ENCODE data around the gene BTF3.
A peak's percentile ranks its signal among the peaks of the same experiment; 100 is the strongest.
"Not testable (repeated sequence)": the region's sequence is repeated elsewhere in the genome, so short reads cannot be mapped to it uniquely, and the experiment has no call there.

Gene BTF3

DNA sequence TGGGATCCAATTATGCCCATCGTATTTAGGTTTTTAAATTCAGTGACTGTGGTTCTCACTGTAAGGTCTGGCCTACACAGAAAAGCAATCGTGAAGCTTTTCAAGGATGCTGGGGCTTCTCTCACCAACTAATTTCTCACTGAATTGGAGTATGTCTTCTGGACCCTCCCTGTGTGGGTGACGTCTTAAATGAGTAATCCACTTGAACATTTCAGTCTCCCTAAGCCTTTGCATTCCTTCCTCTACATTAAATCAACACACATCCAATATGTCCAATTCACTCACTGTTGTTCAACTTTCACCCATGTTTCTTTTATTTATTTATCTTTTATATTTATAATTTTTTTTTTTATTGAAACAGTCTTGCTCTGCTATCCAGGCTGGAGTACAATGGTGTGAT lies 12.5 kb upstream of the BTF3 start:
- no peak for DNase-seq (ENCODE audit: low read depth, low spot score)

DNA sequence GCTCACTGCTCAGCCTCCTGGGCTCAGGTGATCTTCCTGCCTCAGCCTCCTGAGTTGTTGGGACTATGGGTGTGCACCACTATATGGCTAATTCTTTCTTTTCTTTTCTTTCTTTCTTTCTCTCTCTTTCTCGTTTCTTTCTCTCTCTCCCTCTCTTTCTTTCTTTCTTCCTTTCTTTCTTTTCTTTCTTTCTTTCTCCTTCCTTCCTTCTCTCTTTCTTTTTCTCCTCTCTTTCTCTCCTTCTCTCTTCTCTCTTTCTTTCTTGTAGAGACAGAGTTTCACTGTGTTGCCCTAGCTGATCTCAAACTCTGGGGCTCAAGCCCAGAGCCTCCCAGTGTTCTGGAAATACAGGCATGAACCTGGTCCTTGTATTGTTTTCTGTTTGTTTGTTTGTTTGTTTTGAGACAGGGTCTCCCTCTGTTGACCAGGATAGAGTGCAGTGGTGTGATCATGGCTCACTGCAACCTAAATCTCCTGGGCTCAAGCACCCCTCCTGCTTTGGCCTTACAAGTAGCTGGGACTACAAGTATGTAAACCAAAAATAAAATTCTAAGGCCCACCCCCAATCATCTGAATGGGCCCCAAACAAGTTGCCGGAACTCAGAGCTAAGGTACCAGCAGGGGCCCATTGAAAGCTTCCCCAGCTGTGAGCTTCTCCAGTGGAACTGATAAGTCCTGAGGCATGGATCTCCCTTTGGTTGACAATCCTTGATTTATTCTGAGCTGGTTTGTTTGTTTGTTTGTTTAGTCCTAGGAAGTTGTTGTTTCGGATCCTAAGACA lies 11.9 kb upstream of the BTF3 start:
- no peak for DNase-seq (ENCODE audit: low read depth, low spot score)

DNA sequence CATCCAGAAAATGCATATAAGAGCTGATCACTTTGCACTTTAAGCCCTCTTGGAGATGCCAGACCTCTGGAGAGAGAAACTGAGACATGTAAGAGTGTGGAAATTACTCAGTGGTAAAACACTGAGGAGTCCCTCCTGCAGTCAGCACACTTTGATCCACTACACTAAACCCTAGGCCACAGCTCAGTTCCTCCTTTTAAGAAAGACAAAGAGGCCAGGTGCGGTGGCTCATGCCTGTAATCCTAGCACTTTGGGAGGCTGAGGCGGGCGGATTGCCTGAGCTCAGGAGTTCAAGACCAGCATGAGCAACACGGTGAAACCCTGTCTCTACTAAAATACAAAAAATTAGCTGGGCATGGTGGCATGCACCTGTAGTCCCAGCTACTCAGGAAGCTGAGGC lies 11.0 kb upstream of the BTF3 start:
- not testable (repeated sequence) for DNase-seq (ENCODE audit: low read depth, low spot score)

DNA sequence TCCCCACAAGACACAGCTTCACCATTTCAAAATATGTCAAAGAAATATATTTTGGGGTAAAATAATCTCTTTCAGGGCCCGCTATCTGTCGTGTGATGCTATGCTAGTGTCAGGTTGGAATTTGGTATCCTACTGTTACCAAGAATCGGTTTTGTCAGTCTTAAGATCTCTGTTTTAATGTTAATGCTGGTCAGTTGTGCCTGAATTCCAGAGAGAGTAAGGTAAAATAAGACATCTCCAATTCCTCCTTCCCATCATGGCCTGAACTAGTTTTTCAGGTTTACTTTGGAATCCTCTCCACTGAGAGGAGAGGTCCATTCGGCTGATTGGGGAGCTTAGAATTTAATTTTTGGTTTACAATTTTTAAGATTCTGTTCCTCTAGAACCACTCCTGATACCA lies 10.4 kb upstream of the BTF3 start:
- DNase-seq (ENCODE audit: low read depth, low spot score), result no peak

DNA sequence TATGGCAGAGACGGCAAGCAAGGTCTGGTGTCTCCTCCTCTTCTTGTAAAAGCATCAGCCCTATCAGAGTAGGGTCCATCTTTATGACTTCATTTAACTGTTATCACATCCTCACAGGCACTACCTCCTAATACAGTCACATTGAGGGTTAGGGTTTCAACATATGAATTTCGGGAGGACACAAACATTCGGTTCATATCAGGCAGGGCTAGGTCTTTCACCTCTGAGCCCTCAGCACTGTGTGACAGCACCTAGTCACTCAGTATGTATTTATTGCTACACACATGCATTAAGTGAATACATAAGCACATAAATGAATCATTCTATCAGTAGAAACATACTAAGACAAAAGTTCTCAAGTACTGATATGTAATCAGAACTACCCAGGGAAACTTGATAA lies 9.4 kb upstream of the BTF3 start:
- DNase-seq (ENCODE audit: low read depth, low spot score), result no peak

DNA sequence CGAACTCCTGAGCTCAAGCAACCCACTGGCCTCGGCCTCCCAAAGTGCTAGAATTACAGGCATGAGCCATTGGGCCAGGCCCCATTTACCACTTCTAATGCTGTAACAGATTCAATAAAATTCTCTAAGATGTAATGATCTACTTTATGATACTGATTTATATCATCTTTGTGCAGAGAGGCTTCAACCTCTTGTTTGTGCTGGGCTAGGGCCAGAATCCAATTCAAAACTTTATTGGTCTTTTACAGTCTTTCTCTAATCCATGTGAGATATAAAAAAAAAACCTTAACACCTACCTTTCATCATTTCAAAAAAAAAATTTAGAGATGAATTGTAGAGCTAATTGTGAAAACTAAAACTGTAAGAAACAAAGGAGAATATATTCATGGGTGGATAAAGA lies 8.2 kb upstream of the BTF3 start:
- DNase-seq (ENCODE audit: low read depth, low spot score), result no peak

DNA sequence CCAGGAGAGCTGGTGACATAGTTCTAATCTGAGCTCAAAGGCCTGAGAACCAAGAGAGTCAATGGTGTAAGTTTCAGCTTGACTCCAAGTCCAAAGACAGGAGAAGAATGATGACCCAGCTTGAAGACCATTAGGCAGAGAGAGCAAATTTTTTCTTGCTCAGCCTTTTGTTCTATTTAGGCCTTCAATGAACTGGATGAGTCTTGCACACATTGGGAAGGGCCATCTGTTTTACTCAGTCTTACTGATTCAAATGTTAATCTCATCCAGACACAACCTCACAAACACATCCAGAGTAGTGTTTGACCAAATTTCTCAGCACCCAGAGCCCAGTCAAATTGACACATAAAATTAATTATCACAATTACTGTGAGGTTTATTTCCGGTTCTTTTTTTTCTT lies 7.1 kb upstream of the BTF3 start:
- no peak for DNase-seq (ENCODE audit: low read depth, low spot score)

DNA sequence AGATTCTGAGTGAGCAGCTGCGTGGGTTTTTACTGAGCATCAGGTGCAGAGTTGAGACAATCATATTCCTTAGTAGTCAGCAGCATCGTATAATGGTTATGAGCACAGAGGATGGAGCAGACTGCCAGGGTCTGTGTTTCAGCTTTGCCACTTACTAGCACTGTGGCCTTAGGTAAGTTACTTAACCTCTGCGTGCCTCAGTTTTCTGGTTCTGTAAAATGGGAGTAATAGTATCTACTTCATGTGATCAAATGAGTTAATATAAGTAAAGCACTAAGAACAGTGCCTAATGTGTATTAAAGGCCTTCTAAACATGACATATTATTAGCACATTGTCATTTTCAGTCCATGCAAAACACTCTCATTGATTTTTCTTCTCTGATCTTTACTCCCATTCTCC lies 4.8 kb upstream of the BTF3 start:
- DNase-seq (ENCODE audit: low read depth, low spot score), result no peak

DNA sequence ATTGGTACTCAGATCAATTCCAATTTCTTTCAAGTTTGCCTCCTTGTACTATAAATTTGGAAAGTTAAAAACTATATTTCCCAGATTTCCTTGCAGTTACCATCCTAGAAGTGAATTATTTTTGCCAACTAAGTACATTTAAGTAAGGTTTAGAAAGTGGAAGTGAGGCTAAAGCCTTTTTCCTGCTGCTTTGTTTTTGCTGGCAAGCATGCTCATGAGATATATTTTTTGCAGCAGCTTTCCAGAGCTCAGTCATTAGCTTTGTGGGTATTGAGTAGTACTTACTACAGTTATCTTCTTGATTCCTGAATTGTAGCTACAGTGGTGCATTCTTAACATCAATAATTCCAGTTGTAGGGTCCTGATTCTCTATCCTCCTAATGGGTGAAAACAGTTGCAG lies 3.5 kb upstream of the BTF3 start:
- DNase-seq (ENCODE audit: low read depth, low spot score), result no peak

DNA sequence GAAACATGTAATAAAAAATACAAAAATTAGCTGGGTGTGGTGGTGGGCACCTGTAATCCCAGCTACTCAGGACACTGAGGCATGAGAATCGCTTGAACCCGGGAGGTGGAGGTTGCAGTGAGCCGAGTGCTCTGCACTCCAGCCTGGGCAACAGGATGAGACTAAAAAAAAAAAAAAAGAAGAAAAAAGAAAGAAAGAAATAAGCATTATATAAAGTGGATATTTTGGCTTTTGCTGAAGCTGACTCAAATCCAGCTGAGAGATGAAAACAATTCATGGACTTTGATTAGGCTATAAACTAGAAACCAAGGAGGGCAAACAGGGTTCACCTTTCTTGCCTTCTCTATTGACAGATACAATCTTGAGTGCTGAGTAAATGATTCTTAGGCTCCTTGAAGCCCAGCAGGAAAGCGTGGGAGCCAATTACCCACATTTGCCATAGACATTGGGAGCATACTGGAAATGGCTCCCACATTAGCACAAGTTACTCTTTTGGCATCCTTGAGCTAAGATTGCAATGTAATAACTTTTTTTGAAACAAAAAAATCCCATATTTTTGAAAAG lies 2.4 kb upstream of the BTF3 start:
- DNase-seq (ENCODE audit: low read depth, low spot score), result no peak

DNA sequence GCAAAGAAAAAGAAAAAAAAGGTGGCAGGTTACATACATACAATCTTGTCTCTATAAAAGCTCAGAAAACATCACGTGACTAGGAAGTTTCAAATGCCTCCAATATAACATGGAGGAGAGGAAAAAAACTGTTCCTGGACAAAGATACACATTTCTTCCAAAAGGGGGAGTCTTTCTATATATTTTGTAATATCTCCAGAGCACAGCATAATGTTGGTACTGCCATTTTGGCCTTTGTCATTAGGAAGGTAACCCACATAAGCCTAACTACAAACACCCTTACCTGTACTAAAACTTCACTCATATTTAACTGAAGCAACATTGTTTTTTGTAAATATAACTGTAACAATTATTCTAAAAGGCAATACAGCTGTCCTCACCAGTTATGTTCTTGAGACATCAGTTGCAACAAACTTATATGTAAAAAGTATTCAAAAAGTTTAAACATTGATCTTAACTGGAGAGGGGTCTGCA lies 1.2 kb upstream of the BTF3 start:
- DNase-seq (ENCODE audit: low read depth, low spot score), result no peak

DNA sequence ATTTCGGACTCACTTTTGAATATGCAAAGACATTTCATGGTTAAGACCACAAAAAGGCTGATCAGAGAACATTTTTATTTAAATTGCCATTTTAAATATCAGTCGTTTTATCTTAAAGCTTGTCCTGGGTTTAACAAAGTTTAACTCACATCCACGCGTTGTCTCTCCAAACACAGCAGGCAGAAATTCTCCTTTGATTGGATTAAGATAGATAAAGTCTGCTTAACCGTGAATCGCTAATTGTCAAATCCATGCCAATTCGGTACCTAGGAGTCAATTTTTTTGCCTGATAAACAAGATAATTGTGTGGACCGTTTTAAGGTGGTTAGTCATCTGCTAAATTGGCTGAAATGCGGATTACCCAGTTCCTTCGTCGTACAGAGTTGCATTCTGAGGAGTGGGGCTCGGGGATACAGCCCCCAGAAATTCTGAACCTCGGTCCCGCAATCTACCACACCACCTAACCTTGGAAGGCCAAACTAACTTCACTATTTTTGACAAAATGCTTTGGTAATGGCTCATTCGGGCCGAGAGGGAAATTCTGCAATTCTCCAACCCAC lies 665 bp upstream of the BTF3 start:
- no peak for DNase-seq (ENCODE audit: low read depth, low spot score)

DNA sequence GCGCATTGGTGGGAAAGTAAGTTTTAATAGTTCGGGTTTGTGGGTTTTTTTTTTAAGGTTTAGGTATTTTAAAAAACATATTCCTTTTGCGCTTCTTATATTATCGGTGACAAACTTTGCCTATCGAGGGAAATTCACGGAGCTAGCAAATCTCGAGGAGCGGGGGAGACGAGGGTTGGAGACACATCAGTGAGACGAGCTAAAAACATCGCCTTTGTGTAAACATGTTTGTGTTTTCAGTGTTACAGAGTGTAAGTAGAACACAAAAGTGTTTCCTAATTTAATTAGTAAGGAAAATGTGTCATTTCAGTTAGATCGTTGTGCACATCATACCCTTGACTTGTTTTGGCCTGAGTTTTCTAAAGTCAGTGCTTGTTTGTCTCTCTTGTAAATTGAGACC lies 945 bp downstream of the BTF3 start:
- no peak for DNase-seq (ENCODE audit: low read depth, low spot score)

DNA sequence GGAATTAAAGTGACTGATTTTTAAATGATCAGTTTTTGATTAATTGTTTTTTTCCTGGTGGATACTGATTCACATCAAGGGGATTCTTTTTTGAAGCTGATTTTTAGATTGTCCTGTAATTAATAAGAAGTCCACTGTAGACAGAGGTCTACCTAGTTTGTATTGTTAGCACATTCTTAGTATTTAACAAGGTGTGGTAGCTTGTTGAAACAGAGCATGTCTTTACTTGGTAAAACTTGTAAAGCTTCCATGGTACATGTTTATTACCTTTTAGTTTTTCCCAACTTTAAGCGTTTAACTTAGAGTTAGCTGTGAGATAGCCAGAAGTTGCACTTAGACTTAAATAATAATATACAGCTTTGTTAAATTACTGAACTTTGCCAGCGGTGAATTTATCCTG lies 1.5 kb downstream of the BTF3 start:
- no peak for DNase-seq (ENCODE audit: low read depth, low spot score)

DNA sequence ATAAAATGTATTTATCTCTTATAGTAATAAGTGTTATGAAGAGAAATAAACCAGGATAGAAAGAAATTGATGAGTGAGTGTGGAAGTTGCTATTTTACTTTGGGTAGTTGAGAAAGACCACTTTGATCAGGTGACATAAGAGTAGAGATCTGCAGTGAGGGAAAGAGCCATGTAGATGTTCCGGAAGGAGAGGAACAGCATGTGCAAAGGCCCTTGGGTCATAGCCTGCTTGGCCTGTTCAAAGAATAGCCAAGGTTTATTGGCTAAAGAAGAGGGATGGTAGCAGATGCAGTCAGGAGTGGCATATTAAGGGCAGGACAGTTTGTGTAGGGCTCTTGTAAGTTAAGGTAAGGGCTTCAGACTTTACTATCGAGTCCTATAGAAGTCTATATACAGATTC lies 3.2 kb downstream of the BTF3 start:
- no peak for DNase-seq (ENCODE audit: low read depth, low spot score)

DNA sequence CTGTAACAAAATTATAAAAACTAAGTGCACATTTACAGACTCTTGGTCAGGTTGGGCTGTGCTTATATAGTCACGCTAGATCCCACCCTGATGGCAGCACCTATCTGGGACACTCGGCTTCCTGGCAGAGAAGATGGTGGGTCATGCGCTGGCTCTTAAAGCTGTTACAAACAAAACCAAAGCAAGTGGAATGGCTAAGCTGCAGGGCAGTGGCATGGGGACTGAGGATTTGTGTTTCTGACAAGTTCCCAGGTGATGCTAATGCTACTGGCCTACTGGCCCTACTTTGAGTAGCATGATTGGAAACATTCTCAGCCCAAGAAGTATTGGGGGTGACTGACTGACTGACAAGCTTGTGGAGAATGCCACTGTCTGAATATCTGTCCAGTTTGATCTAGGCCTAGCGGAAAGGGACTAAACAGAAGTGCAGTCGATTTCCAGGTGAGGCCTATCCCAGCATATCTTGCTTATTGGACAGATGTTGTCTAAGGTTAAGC lies 8.3 kb downstream of the BTF3 start:
- no peak for DNase-seq (ENCODE audit: low read depth, low spot score)

DNA sequence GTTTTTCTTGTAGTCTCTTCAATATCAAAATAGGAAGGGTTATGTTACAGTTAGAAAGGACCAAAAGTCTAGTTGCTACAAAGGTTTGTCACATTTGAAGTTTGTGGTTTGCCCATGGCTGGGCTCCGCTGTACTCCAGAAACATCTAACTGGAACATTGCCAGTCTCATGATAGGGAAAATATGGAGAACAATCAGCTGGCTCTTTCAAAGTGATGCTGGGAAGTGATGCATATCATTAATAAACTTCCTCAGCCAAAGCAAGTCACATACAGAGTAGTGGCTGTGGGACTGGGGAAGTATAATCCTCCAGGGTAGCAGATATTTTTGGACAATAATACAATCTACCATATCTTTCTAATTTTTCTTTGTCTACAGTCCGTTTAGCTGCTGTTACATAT lies 8.8 kb downstream of the BTF3 start:
- no peak for DNase-seq (ENCODE audit: low read depth, low spot score)

DNA sequence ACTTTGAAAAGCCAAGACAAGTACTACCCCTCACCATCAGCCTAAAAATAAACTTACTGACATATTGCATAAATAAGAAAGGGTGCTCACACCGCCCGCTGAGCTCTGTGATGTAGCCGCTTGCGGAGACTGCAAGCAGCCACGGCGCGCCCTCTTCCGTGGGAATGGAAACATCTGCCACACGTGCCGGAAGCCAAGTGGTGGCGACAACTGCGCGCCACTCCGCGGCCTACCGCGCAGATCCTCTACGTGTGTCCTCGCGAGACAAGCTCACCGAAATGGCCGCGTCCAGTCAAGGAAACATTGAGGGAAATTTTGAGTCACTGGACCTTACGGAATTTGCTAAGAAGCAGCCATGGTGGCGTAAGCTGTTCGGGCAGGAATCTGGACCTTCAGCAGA lies 10.3 kb downstream of the BTF3 start:
- DNase-seq (ENCODE audit: low read depth, low spot score), result not testable (repeated sequence)

DNA sequence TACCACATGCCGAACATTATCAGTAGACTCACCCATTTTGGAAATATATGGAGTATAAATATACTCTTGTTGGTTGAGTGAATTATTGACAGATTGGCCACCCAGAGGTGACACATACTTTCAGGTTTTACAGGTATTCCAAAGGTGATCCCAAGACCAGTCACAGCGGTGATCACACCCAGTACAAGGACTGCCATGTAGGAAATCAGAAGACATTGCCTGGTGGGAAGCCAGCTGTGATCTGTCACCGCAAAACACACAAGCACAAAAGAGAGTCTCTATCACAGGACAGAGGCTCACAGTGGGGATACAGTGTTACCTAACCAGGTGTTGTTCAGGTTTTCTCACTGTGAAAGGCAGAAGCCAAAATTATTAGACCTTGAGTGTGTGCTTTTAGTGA lies 15.8 kb downstream of the BTF3 start:
- DNase-seq (ENCODE audit: low read depth, low spot score), result no peak

DNA sequence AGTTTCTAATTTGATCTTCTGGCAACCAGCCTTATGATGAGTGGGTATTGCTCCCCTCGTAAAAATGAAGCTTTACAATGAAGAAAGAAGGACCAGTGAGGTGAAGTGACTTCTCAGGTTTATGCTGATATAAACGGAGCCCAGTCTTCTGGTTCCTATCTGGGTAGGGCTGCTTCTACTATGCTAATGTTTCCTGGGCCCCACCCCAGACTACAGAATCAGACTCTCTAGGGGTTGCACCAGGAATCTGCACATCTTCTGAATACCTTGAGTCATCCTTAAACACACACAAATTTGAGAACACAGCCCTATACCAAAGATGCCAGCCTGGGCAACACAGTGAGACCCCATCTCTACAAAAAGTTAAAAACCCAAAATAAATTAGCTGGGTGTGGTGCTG lies 16.2 kb downstream of the BTF3 start:
- no peak for DNase-seq (ENCODE audit: low read depth, low spot score)

DNA sequence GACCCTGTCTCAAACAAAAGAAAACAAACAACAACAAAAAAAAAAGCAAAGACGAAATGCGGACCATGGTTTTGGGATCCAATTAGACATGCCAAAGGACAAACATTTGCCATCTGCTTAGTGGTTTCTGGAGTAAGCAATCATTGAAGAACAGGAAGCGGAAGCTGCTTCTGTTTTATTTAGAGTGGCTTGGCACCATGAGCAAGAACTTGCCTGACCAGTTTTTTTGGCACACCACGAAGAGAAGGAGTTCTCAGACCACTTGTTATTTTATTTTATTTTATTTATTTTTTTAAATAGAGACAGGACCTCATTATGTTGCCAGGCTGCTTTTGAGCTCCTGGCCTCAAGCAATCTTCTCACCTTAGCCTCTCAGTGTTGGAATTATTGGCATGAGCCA lies 17.0 kb downstream of the BTF3 start:
- no peak for DNase-seq (ENCODE audit: low read depth, low spot score)

DNA sequence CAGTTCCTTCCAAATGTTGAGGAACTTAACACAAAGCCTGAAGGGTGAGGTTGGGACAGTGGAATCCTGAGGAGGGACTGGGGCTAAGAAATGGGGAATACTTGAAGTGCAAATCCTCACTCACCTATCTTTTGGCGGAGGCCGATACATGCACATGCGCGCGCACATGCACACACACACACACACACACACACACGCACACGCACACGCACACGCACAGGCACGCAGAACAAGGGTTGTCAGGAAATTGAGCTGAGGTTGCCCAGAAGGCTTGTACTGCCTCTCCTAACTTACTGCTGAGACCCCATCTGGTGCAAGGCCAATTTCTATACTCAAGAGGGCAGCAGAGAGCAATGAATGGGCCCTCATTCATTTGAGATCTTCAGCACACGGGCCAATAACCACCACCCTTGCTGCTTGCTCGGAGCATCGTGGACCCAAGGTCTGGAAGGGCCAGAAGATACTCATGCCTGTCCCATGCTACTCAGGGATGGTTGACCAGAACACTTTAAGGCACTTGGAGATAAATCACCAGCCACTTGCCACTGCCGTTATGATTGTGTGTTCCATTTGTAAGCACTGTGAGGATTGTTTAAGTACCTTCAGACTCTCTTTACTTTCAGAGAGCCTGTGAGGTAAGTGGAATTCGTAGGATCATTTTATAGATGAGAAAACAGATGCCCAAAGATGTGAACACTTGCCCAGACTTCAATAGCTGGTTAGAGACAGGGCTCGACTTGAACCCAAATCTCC lies 21.5 kb downstream of the BTF3 start:
- DNase-seq (ENCODE audit: low read depth, low spot score), result peak; percentile 19
